RWPE2 (cell line): ENCODE measurements around the gene ZMIZ1.

Experiments used
- ATAC-seq: fragments of 200-7000 bp; cut with Tn5 transposase; 3 replicates; pipeline ENCODE4 v1.9.1; 2021; ENCODE audit warnings: low read depth
- DNase-seq: peaks from one replicate; pipeline ENCODE4 v3.0.0-alpha.2; 2020; ENCODE audit warnings: low spot score
- H3K27ac ChIP-seq: fragments of 450-650 bp; 2 replicates; pipeline ENCODE4 v1.5.1; 2017; ENCODE audit warnings: mild to moderate bottlenecking; ENCODE audit not compliant: poor library complexity, severe bottlenecking
- H3K27me3 ChIP-seq: fragments of 250-450 bp; sonication (Bioruptor Pico); 2 replicates; pipeline ENCODE4 v1.5.1; 2021; ENCODE audit warnings: mild to moderate bottlenecking, moderate library complexity; ENCODE audit not compliant: insufficient read depth, poor library complexity, severe bottlenecking
- H3K36me3 ChIP-seq: fragments of 250-450 bp; sonication (Bioruptor Pico); 2 replicates; pipeline ENCODE4 v1.5.1; 2020; ENCODE audit warnings: low read depth, mild to moderate bottlenecking, moderate library complexity
- H3K4me1 ChIP-seq: fragments of 250-450 bp; sonication (Bioruptor Pico); 2 replicates; pipeline ENCODE4 v1.5.1; 2021; ENCODE audit warnings: mild to moderate bottlenecking, moderate library complexity; ENCODE audit not compliant: insufficient read depth, poor library complexity, severe bottlenecking
- H3K4me3 ChIP-seq: fragments of 250-450 bp; sonication (Bioruptor Pico); 2 replicates; pipeline ENCODE4 v1.5.1; 2021; ENCODE audit warnings: mild to moderate bottlenecking, moderate library complexity; ENCODE audit not compliant: severe bottlenecking
- H3K9me3 ChIP-seq: fragments of 250-450 bp; sonication (Bioruptor Pico); 2 replicates; pipeline ENCODE4 v1.5.1; 2021; ENCODE audit warnings: mild to moderate bottlenecking, moderate library complexity; ENCODE audit not compliant: severe bottlenecking
- CTCF ChIP-seq: fragments of 450-650 bp; IDR thresholded peaks from one replicate; pipeline ENCODE4 v1.5.1; 2017; ENCODE audit warnings: mild to moderate bottlenecking, moderate library complexity; ENCODE audit not compliant: poor library complexity, severe bottlenecking

The ZMIZ1 gene

DNA sequence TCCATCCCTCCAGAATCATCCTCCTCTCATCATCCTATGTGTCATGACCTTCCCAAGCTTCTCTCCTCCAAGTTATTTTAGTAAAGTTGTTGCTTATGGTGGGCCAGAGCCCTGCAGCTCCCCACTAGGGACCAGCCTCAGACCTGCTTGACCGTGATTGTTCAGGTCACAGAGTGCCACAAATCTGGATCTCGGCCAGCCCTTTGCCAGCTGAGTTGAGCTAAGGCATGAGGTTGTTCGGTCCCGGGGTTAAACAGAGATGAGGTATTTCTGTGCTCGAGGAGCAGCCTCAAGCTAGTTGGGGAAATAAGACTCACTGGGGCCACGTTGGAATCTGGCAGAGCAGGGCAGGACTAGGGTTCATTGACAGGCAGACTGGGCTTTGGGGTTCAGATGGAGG lies 212.2 kb downstream of the ZMIZ1 start:
- H3K4me1 ChIP-seq = no peaks in the 10 kb centered on the region
- ATAC-seq = no peak
- no peak for TF ChIP-seq CTCF
- H3K27me3 ChIP-seq = no peaks in the 10 kb centered on the region
- no peak overlapping the region for H3K27ac ChIP-seq
- H3K36me3 ChIP-seq = peaks cover 11% of the 10 kb centered on the region; the same call in 1 of the 2 replicates
- no peaks in the 10 kb centered on the region for H3K9me3 ChIP-seq
- no peak overlapping the region for H3K4me3 ChIP-seq
- DNase-seq = no peak

- no peak for TF ChIP-seq CTCF
- Histone ChIP-seq H3K27ac (no peak overlapping the region), H3K4me3 (no peak overlapping the region), H3K27me3 (no peaks in the 10 kb centered on the region), H3K4me1 (peaks cover 3% of the 10 kb centered on the region), H3K36me3 (peaks cover 15% of the 10 kb centered on the region; the same call in 1 of the 2 replicates), H3K9me3 (no peaks in the 10 kb centered on the region)
- no peak for ATAC-seq
- no peak for DNase-seq
Measured at GRCh38 chr10:79282388-79282787, 213.6 kb downstream of the ZMIZ1 start.

- H3K36me3 ChIP-seq = peaks cover 17% of the 10 kb centered on the region; the same call in 1 of the 2 replicates
- H3K9me3 ChIP-seq = no peaks in the 10 kb centered on the region
- H3K4me1 ChIP-seq = peaks cover 3% of the 10 kb centered on the region
- no peak overlapping the region for H3K27ac ChIP-seq
- ATAC-seq (no peak), DNase-seq (no peak)
- no peak for TF ChIP-seq CTCF
- no peak overlapping the region for H3K4me3 ChIP-seq
- H3K27me3 ChIP-seq = no peaks in the 10 kb centered on the region
Measured at GRCh38 chr10:79283616-79284015, 214.8 kb downstream of the ZMIZ1 start.

GRCh38 chr10:79284158-79284871 lies 215.5 kb downstream of the ZMIZ1 start:
- no peaks in the 10 kb centered on the region for H3K9me3 ChIP-seq
- no peaks in the 10 kb centered on the region for H3K27me3 ChIP-seq
- no peak overlapping the region for H3K4me3 ChIP-seq
- H3K4me1 ChIP-seq = peaks cover 3% of the 10 kb centered on the region
- H3K27ac ChIP-seq = no peak overlapping the region
- no peak for TF ChIP-seq CTCF
- DNase-seq (no peak), ATAC-seq (no peak)
- H3K36me3 ChIP-seq = peaks cover 17% of the 10 kb centered on the region; the same call in 1 of the 2 replicates
